COR-L47 (cell line): ENCODE measurements around the gene HLA-C.
"Not testable (repeated sequence)": the region's sequence is repeated elsewhere in the genome, so short reads cannot be mapped to it uniquely, and the experiment has no call there.

Experiments used
- DNase-seq: peaks from one replicate; lab custom pipeline; 2025; lab: John Stamatoyannopoulos, UW

Gene HLA-C

DNA sequence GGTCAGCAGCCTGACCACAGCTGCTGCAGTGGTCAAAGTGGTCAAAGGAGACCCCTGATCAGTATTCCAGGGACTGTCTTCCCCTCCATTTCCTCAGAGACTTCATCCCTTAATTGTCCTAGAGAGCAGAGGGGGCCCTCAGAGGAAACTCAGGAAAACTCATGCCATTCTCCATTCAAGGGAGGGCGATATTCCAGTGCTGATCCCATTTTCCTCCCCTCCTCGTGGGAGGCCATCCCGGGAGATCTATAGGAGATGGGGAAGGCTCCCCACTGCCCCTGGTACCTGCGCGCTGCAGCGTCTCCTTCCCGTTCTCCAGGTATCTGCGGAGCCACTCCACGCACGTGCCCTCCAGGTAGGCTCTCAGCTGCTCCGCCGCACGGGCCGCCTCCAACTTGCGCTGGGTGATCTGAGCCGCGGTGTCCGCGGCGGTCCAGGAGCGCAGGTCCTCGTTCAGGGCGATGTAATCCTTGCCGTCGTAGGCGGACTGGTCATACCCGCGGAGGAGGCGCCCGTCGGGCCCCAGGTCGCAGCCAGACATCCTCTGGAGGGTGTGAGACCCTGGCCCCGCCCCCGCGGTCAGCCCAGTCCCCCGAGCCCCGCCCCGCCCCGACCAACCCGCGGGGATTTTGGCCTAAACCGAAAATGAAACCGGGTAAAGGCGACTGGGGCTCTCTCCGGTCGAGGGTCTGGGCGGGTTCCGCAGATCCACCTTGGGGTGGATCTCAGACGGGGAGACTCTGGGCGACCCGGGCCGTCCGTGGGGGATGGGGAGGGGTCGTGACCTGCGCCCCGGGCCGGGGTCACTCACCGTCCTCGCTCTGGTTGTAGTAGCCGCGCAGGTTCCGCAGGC, 878 bp downstream of the HLA-C start:
- DNase-seq: peak; percentile 39

DNA sequence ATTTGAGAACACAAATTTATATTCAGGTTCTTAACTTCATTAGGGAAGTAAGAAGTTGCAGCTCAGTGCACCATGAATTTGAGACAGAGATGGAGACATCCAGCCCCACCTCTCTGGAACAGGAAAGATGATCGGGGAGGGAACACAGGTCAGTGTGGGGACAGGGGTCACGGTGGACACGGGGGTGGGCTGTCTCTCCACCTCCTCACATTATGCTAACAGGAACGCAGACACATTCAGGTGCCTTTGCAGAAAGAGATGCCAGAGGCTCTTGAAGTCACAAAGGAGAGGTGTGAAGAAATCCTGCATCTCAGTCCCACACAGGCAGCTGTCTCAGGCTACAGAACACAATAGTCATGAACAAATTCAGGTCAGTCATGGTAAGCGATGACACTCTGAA, 3.1 kb downstream of the HLA-C start:
- no peak for DNase-seq

DNA sequence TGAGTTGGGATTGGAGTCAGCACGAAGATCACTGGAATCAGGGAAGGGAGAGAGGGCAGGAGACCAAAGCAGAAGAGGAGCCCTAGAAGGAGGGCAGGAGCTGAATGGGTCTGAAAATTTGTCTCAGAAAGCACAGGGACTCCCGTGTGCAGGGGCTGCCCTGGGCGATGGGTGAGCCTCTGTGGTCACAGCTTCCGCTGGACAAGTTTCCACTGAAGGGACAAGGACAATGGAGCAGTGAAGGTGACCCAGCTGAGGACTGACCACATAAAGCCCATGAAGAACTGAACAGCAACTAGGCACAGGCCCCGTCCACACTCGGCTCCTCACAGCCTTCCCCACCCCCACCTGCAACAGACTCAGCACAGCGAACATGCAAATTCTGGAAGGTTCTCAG, 3.5 kb downstream of the HLA-C start:
- DNase-seq: no peak

DNA sequence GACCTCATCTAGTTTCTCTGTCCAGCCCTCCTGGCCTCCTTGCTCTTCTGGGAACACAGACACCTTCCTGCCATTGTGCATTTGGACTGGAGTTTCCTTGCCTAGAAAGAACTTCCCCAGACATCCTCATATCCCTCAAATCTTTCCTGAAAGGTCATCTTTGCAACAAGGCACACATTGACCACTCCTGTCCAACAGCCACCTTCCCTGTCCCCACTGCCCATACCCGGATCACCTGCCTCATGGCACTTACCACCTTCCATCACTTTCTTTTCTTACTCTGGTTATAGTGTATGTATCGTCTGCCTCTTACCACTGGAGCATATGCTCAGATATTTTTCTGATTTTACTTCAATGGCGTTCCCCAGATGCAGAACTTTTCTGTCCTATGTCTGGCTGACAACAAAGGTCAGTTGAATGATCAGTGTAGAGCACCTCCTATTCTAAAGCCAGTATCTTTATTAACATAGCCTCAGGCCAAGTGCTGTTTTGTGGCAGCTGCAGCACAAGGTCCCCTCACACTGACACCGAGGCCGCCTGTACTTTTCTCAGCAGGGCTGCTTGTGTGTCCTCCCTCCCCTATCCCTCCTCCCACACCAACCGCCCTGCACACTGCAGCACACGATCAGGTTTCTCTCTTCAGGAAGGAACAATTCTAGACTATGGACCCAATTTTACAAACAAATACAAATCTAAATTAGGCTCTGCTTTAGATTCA, 4.1 kb downstream of the HLA-C start:
- no peak for DNase-seq

DNA sequence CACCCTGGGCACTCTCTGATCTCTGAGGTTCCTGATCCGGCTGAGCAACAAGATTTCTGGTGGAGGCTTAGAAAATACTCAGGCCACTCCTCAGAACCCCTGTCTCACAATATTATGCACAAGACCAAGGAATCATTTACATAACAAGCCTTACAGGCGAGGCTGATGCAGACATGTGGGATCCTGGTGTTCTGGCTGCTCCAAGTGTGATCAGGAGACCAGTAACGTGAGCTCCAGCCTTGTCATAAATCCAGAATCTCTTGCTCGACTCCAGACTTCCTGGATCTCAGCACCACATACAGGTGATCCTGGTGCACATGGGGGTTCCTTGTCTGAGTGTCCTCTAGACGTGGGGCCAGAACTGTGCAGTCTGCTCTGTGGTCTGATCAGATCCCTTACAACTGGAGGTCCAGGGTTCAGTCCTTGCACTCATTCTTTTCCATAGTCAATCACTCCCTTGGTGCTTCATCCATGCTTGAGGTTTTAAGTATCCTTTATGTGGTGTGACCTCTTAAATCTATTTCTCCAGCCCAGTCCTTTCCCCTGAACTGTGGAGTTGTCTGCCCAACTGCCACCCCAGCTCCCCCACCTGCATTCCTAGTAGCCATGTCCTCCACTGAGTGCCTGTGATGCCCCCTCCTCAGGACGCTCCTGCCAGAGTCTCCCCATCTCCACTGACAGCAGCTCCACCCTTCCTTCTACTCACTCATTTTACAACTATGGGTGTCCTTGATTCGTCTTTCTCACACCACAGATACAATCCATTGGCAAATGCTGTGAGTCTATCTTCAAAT, 5.1 kb downstream of the HLA-C start:
- no peak for DNase-seq

DNA sequence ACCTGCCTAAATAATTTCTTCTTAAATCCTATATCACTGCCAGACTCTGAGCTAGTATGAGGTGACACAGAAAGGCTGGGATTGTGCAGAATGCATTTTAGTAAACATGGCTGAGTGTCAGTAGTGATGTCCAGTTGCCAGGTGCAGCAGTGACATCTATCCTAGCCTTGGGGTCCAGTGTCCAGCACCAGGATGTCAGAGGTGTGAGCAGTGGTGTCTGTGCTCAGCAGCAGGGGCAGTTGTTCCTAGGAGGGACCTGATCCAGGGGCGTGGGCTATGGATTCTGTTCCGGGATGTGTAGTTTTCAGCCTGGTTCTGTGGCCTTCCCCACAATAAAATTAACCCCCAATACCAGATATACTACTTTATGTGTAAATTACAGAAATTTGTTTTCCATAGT, 6.0 kb downstream of the HLA-C start:
- no peak for DNase-seq

DNA sequence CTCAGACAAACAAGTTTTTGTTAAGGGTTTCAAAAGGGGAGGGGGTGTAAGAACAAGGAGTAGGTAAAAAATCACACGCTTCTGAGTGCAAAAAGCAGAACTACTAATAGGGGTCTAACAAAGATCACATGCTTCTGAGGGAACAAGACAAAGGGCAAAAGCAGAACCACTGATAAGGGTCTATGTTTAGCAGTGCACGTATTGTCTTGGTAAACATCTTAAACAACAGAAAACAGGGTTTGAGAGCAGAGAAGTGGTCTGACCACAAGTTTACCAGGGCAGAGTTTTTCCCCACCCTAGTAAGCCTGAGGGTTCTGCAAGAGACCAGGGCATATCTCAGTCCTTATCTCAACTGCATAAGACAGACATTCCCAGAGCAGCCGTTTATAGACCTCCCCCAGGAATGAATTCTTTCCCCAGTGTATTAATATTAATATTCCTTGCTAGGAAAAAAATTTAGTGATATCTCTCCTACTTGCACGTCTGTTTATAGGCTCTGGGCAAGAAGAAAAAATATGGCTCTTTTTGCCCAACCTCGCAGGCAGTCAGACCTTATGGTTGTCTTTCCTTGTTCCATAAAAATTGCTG, 8.5 kb downstream of the HLA-C start:
- not testable (repeated sequence) for DNase-seq

DNA sequence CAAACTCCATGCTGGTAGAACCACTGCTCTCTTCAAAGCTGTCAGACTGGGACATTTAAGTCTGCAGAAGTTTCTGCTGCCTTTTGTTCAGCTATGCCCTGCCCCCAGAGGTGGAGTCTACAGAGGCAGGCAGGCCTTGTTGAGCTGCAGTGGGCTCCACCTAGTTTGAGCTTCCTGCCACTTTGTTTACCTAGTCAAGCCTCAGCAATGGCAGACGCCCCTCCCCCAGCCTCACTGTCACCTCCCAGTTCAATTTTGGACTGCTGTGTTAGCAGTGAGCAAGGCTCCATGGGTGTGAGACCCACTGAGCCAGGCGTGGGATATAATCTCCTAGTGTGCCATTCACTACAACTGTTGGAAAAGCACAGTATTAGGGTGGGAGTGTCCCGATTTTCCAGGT, 11.9 kb downstream of the HLA-C start:
- not testable (repeated sequence) for DNase-seq

DNA sequence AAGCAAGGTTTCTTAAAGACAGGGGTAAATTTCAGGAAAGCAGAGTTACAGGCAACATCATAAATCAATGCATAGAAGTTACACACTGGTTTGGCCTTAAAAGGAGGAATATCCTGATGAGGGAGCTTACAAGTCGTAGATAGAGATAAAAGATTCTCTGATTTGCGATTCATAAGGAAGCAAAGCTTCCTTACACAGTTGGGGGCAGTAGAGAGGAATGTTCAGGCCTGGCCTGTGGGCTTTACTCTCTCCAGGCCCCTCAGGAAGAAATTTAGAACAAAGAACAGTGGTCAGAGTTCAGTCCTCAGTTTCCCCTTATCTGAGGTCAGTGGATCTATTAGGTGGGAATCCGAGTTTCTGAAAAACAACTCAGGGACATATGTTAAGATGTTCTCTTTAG, 19.3 kb downstream of the HLA-C start:
- no peak for DNase-seq

DNA sequence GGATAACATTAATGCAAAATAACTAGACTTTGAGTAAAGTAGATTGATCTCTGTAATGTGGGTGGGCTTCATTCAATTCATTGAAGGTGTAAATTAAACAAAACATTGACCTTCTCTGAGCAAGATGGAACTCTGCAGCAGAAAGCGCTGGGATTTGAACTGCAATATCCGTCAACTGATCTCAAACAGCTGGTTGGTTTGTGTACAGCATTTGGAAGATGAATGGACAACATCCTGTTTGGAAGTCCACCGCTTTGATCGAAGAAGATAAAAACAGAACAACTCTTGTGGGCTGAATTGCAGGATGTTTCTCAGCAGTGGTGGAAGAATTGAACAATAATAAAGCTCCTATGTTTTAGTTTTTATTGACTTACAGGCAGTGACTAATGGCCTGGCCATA, 20.6 kb downstream of the HLA-C start:
- DNase-seq: no peak

DNA sequence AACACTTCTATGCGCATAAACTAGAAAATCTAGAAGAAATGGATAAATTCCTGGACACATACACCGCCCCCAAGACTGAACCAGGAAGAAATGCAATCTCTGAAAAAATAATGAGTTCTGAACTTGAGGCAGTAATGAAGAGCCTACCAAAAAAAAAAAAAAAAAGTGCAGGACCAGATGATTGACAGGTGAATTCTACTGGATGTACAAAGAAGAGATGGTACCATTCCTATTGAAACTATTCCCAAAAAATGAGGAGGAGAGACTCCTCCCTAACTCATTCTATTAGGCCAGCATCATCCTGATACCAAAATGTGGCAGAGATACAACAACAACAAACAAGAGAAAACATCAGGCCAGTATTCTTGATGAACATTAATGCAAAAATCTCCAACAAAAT, 22.7 kb downstream of the HLA-C start:
- no peak for DNase-seq

DNA sequence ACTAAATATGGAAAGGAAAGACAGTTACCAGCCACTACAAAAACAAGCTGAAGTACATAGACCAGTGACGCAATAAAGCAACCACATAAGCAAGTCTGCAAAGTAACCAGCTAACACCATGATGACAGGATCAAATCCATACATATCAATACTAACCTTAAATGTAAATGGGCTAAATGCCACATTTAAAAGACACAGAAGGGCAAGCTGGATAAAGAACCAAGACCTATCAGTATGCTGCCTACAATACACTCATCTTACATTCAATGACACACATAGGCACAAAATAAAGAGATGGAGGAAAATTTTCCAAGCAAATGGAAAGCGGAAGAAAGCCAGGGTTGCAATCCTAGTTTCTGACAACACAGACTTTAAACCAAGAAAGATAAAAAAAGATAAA, 24.1 kb downstream of the HLA-C start:
- DNase-seq: no peak

DNA sequence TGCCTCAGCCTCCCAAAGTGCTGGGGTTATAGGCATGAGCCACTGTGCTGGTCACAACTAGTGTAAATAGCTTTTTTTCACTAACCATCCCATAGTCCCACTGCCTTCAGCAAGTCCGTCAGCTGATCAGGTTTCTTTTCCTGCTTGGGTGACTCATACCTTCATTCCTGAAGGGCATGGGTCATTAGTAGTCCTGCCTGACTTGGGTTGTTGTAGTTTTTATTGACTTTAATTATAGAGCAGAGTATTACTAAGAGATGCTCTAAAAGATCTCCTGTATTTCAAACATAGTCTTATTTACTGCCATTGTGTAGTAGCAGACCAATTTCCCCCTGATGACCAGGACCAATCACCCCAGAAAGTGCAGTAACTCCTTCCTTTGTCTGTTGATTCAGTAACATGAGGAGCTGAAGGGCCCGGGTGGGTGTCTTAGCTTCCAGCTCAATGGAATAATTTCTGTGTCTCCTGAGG, 25.8 kb downstream of the HLA-C start:
- DNase-seq: no peak

DNA sequence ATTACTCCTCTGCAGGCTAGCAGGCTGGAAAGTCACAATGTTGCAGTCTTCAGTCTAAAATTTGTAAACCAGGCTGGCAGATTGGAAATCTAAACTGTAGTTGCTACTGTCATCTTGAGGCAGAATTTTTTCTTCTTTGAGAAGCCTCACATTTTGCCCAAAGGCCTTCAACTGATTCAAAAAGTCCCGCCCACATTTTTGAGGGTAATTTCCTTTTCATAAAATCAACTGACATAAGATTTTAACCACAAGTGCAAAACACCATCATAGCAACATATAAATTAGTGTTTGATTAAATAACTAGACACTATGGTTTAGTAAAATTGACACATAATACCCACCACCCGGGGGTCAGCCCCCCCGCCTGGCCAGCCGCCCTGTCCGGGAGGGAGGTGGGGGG, 28.4 kb downstream of the HLA-C start:
- DNase-seq: no peak

DNA sequence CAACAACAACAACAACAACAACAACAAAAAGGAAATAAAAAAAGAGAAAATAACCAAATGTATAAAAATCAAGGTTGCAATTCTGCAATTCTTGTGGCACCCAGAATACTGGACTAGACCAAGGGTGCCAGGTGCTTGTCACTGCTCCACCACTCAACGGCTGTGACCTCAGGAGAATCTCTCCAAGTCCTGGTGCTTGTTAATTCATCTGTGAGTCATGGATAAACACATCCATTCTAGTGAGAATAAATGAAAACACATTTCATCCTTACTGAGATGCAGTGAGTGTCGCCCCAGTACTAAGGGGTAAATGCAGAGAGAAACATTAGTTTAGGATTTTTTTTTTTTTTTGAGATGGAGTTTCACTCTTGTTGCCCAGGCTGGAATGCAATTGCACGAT, 32.0 kb downstream of the HLA-C start:
- no peak for DNase-seq

DNA sequence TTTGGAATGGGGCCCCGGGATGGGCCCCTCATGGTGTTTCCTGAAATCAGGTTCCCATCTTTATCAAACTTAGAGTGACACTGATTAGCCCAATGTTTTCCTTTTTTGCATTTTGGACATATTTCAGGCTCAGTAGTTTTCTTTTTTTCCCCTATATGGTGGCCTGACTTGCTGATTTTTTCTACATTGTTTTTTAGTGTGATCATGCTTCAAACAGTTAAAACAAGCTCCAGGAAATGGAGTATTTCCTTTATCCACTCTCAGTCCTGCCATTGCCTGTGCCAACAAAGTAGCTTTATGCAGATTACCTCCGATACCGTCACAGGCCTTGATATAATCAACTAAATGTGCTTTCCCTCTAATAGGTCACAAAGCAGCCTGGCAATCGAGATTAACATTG, 37.8 kb downstream of the HLA-C start:
- not testable (repeated sequence) for DNase-seq

DNA sequence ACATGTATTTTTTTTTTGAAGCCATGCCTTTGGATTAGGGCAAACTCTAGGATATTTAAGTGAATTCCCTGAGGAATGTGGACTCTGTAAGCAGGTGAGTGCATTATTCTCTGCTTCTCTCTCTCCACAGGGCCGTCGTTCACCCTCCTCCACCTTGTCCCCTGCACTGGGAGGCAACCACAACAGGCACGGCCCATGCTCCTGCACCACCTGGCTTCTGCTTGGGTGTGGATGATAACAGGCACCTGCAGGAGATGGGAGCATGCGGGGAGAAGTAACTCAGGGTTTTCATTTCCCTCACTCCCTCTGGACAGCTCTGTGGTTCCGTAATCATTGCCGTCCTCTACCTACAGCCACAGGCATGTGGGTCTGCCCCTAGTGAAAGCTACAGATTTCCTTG, 43.4 kb downstream of the HLA-C start:
- DNase-seq: no peak

DNA sequence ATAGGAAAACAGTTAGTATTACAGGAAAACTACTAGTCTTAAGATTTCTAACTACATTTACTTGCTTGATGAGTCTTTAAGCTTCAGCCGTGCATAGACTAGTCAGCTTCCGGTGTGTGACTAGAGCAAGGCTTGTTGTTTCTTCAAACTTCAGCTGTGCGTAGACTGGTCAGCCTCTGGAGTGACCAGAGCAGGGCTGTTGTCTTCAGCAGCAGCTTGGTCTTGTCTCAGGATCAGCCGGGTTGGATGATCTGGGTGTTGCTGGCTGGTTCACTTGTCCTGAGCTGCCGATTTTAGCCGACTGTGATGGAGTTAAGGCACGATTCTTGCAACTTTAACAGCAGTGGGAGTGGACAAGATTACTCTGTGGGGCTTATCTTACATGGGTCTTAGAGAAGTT, 44.7 kb downstream of the HLA-C start:
- DNase-seq: no peak

DNA sequence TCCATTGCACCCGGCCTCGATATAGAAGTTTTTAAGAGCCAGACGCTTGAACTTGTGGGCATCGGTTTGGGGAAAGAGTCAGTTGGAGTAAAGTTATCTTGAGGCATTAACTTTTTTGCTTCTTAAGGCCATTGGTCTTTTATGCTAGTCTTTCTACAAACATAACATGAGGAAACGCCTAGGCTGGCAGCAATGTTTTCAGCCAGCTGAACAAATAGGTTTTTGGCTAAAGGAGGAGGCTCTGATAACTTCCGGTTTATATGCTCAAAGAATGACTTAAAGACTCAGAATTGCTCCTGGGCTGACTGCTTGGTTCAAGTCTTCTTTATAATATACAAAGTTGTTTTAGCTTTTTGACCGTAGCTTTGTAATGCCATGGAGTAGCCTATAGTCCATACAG, 46.2 kb downstream of the HLA-C start:
- DNase-seq: no peak

DNA sequence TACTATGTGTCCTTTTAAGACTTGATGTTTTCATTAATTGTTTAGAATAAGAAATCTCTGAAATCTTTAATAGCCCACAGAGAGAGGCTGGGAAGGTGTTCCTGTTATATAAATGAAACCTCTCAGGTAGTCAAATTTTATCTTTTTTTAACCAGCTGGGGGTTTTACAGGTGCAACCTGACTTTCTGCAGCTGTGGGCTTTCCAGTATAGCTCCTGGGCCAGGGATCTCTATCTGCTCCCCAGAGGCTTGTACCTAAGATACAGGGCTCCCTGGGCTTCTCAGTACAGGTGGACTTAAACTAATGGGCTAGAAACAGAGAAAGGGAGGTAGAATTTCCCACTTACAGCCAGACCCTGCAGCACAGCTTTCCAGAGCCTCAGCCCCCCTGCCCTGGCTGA, 49.4 kb downstream of the HLA-C start:
- DNase-seq: no peak
